Measurements from ENCODE around the gene APBB2. TPM values are rescaled to one million over a fixed set of nuclear protein-coding genes. Genes with fewer than 3 reads are reported as not detected.

APBB2 gene
- total and polyA plus RNA-seq, 2 experiments from 2014 or later = 35.8 to 74.8 TPM

DNA sequence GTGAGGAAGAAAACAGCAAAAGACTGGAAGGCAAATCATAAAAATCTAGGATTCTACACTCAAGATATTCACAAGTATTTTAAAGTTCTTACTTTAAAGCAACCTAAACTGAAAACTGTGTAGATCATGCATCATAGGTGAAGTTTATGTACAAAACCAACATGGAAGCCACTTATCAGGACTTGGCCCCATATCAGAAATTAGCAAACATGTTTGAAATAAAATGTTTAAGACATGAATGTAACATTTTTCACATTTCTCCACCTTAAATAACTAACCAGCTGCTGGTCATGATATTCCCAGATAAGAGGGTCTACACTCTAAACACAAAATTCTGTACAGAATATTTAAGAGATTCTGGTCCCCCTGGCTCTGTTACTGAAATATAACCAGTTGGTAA is 38.5 kb downstream of the APBB2 start:
- no peaks in the 10 kb centered on the region for H3K9me2 ChIP-seq (ENCODE audit: insufficient read depth)
- DNase-seq (ENCODE audit: low spot score) (no peak), ATAC-seq (no peak)
- no peaks in the 10 kb centered on the region for H4K20me1 ChIP-seq (replicated peaks; ENCODE audit: insufficient read depth)
- no peaks in the 10 kb centered on the region for H3F3A ChIP-seq (replicated peaks; ENCODE audit: low read depth)
- H3K4me2 ChIP-seq = no peak overlapping the region
- H3K4me1 ChIP-seq (ENCODE audit: insufficient read depth) = peaks cover 26% of the 10 kb centered on the region
- peaks cover 74% of the 10 kb centered on the region for H3K79me2 ChIP-seq (replicated peaks; ENCODE audit: insufficient read depth)
- Mint-ChIP-seq H3K27me3 (ENCODE audit: insufficient read depth, low read depth, poor library complexity) (peaks cover 1% of the 10 kb centered on the region), H3K4me3 (no peak overlapping the region), H3K36me3 (ENCODE audit: low read depth) (no peaks in the 10 kb centered on the region), H3K9me3 (no peaks in the 10 kb centered on the region), H3K4me1 (peaks cover 28% of the 10 kb centered on the region), H3K27ac (no peak overlapping the region)
- TF ChIP-seq, protein P1, sequence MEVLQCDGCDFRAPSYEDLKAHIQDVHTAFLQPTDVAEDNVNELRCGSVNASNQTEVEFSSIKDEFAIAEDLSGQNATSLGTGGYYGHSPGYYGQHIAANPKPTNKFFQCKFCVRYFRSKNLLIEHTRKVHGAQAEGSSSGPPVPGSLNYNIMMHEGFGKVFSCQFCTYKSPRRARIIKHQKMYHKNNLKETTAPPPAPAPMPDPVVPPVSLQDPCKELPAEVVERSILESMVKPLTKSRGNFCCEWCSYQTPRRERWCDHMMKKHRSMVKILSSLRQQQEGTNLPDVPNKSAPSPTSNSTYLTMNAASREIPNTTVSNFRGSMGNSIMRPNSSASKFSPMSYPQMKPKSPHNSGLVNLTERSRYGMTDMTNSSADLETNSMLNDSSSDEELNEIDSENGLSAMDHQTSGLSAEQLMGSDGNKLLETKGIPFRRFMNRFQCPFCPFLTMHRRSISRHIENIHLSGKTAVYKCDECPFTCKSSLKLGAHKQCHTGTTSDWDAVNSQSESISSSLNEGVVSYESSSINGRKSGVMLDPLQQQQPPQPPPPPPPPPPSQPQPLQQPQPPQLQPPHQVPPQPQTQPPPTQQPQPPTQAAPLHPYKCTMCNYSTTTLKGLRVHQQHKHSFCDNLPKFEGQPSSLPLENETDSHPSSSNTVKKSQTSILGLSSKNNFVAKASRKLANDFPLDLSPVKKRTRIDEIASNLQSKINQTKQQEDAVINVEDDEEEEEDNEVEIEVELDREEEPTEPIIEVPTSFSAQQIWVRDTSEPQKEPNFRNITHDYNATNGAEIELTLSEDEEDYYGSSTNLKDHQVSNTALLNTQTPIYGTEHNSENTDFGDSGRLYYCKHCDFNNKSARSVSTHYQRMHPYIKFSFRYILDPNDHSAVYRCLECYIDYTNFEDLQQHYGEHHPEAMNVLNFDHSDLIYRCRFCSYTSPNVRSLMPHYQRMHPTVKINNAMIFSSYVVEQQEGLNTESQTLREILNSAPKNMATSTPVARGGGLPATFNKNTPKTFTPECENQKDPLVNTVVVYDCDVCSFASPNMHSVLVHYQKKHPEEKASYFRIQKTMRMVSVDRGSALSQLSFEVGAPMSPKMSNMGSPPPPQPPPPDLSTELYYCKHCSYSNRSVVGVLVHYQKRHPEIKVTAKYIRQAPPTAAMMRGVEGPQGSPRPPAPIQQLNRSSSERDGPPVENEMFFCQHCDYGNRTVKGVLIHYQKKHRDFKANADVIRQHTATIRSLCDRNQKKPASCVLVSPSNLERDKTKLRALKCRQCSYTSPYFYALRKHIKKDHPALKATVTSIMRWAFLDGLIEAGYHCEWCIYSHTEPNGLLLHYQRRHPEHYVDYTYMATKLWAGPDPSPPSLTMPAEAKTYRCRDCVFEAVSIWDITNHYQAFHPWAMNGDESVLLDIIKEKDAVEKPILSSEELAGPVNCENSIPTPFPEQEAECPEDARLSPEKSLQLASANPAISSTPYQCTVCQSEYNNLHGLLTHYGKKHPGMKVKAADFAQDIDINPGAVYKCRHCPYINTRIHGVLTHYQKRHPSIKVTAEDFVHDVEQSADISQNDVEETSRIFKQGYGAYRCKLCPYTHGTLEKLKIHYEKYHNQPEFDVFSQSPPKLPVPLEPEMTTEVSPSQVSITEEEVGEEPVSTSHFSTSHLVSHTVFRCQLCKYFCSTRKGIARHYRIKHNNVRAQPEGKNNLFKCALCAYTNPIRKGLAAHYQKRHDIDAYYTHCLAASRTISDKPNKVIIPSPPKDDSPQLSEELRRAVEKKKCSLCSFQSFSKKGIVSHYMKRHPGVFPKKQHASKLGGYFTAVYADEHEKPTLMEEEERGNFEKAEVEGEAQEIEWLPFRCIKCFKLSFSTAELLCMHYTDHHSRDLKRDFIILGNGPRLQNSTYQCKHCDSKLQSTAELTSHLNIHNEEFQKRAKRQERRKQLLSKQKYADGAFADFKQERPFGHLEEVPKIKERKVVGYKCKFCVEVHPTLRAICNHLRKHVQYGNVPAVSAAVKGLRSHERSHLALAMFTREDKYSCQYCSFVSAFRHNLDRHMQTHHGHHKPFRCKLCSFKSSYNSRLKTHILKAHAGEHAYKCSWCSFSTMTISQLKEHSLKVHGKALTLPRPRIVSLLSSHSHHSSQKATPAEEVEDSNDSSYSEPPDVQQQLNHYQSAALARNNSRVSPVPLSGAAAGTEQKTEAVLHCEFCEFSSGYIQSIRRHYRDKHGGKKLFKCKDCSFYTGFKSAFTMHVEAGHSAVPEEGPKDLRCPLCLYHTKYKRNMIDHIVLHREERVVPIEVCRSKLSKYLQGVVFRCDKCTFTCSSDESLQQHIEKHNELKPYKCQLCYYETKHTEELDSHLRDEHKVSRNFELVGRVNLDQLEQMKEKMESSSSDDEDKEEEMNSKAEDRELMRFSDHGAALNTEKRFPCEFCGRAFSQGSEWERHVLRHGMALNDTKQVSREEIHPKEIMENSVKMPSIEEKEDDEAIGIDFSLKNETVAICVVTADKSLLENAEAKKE (CRISPR knock-in tag; IDR thresholded peaks at IDR 0.05) = no peak
- TF ChIP-seq POLR2AphosphoS5 (IDR thresholded peaks at IDR 0.05; ENCODE audit: low read depth) (no peak), CREB1 (CRISPR knock-in tag; IDR thresholded peaks at IDR 0.05; ENCODE audit: low read depth) (no peak)
- TF ChIP-seq, protein P2, sequence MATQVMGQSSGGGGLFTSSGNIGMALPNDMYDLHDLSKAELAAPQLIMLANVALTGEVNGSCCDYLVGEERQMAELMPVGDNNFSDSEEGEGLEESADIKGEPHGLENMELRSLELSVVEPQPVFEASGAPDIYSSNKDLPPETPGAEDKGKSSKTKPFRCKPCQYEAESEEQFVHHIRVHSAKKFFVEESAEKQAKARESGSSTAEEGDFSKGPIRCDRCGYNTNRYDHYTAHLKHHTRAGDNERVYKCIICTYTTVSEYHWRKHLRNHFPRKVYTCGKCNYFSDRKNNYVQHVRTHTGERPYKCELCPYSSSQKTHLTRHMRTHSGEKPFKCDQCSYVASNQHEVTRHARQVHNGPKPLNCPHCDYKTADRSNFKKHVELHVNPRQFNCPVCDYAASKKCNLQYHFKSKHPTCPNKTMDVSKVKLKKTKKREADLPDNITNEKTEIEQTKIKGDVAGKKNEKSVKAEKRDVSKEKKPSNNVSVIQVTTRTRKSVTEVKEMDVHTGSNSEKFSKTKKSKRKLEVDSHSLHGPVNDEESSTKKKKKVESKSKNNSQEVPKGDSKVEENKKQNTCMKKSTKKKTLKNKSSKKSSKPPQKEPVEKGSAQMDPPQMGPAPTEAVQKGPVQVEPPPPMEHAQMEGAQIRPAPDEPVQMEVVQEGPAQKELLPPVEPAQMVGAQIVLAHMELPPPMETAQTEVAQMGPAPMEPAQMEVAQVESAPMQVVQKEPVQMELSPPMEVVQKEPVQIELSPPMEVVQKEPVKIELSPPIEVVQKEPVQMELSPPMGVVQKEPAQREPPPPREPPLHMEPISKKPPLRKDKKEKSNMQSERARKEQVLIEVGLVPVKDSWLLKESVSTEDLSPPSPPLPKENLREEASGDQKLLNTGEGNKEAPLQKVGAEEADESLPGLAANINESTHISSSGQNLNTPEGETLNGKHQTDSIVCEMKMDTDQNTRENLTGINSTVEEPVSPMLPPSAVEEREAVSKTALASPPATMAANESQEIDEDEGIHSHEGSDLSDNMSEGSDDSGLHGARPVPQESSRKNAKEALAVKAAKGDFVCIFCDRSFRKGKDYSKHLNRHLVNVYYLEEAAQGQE (IDR thresholded peaks at IDR 0.05; ENCODE audit: unreplicated experiment) = no peak
- H3K4me3 ChIP-seq = no peak overlapping the region
- no peaks in the 10 kb centered on the region for H3K36me3 ChIP-seq (ENCODE audit: insufficient read depth)
- H2AFZ ChIP-seq = no peak overlapping the region
- no peak overlapping the region for H3K27ac ChIP-seq (ENCODE audit: low read depth)
- H3K27me3 ChIP-seq (ENCODE audit: insufficient read depth) = no peaks in the 10 kb centered on the region
